GM12865 (cell line): ENCODE data around the gene CPN2.

ENCODE experiments used
- DNase-seq: peaks from one replicate; pipeline ENCODE4 v3.0.0; 2010; ENCODE audit warnings: low read depth
- H3K4me3 ChIP-seq: 2 replicates; pipeline ENCODE4 v1.5.1; 2011; ENCODE audit warnings: mild to moderate bottlenecking, low read depth, low read length, control low read depth
- TF ChIP-seq, protein P1 (sequence below): IDR thresholded peaks from 2 replicates; pipeline ENCODE4 v1.5.1; 2011; ENCODE audit warnings: low read length, control low read depth, low read depth, inconsistent platforms; ENCODE audit not compliant: insufficient read depth; ENCODE audit errors: missing control alignments

CPN2 gene

DNA sequence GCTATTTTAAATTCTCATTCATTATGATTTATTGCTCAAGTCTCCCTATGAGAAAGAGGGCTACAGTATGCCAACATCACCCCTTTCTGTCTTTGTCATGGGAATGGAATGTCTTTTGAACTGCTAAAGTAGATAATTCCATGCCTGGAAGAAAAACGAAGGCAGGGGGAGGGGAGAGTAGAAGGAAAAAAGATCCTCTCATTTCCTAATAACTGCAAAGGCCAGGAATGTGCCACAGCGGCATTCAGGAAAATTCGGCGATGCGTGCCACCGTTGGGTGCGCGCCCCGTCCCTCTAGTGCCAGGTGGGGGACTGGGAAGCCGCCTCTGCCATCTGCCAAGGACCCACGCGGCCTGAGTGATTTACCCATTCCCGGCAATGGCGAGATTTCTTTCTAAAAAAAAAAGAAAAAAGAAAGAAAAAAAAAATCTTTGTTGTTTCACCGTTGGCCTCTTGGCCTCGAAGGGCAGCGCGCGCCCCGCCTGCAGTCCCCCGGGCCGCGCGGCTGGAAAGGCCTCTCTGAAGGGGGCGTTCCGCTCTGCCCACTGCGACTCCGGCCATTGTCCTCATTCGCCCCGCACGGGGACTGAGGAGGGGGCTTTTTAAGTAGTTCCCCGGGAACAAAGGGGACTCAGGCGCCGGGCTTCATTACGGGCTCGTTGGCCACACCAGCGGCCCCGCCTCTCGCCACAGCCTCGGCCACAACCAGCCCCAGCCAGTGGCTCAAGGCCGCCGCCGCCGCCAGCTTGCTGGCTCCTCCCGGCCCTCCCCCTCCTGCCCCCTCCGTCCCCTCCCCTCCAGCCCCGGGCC lies 54.5 kb downstream of the CPN2 start:
- no peak for DNase-seq

DNA sequence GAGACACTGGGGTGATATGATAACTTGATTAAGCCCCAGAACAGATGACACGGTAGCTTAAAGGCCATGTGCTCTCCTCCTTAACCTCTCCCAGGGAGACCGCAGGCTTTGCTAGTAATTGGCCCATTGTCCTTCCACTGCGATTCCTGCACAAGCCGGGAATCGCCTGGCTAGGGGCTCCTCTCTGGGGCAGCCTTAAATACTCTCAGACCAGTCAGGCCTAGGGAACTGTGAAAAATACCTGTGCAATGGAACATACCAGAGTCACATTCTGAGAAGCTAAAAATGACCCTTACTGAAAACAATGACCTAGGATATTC lies 56.3 kb downstream of the CPN2 start:
- TF ChIP-seq, protein P1, sequence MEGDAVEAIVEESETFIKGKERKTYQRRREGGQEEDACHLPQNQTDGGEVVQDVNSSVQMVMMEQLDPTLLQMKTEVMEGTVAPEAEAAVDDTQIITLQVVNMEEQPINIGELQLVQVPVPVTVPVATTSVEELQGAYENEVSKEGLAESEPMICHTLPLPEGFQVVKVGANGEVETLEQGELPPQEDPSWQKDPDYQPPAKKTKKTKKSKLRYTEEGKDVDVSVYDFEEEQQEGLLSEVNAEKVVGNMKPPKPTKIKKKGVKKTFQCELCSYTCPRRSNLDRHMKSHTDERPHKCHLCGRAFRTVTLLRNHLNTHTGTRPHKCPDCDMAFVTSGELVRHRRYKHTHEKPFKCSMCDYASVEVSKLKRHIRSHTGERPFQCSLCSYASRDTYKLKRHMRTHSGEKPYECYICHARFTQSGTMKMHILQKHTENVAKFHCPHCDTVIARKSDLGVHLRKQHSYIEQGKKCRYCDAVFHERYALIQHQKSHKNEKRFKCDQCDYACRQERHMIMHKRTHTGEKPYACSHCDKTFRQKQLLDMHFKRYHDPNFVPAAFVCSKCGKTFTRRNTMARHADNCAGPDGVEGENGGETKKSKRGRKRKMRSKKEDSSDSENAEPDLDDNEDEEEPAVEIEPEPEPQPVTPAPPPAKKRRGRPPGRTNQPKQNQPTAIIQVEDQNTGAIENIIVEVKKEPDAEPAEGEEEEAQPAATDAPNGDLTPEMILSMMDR, result no peak
- DNase-seq, result no peak
- no peak overlapping the region for H3K4me3 ChIP-seq

More for the DNA sequence above, 54.5 kb downstream of the CPN2 start:
- TF ChIP-seq, protein P1, result no peak
- no peak overlapping the region for H3K4me3 ChIP-seq

DNA sequence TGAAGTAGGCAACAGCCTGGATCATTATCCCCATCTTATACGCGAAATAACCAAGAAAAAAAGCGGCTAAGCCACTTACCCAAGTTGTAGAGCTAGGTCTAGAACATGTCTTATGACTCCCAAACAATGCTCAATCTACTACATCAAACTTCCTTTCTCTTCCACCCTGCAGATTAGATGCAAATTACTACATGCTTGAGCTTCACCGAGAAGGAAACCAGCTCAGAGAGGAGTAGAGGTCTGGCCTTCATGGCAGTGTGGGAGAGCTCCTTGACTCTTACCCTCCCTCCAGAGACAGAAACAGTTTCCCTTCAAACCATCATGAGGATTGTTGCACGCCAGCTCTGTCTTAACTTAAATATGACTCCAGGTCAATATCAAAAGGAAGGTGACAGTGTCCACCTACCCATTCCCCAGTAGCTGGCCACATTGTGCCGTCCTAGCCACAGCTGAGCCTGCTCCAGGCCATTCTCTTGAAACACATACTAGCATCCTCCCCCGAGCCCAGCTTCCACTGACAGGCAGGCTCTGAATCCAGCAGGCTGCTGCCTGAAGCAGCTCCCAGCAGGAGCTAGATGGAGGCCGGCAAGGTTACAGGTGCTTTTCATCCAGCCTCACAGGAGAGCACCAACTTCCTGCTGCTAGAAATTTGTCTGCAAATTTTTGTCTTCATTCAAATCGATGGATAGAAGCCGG lies 56.8 kb downstream of the CPN2 start:
- no peak overlapping the region for H3K4me3 ChIP-seq
- no peak for DNase-seq
- TF ChIP-seq, protein P1, result no peak

DNA sequence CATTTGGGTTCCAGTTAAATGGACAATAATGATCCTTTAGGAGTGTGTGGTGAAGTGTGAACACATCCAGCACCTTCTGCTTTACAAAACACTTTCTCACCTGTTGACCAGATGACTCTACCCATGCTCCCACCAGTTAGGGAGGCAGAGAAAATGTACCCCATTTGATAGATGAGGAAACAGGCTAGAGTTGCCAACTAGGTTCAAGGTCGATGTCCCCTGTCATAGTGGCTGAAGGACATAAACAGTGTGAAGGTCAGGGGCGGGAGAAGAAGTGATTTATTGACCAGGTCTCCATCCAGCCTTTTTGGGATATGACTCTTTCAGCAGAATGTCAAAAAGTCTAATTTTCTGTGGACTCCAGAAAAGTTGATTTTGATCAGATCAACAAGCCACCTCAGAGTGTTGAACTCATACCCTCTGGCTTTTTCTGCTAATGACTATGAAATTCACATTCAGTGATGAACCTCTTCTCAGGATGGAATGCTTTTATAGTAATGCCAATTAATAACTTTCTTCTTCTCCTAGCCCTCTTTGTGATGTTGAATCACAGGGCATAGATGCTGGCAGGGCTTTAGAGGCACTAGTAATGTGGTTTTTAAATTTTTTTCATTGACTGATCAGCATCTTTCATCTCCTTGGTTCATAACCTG lies 57.5 kb downstream of the CPN2 start:
- no peak for DNase-seq
- H3K4me3 ChIP-seq, result no peak overlapping the region
- TF ChIP-seq, protein P1, result no peak

DNA sequence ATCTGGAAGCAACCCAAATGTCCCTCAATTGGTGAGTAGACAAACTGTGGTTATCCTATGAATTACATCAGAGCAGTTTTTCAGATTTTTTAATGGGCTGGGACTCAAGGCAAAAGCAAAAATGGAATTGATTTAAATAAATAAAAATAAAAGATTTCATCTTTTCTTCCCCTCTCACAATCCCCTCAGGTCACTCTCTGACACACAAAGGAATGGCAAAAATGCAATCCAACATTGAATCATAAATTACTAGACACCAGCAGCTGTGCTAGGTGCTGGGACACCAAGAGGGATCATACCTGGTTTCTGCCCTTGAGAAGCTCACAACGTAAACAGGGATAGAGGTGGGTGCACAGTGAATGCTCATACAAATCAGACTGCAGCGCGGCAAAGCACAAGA lies 58.8 kb downstream of the CPN2 start:
- TF ChIP-seq, protein P1, result no peak

More for the DNA sequence above, 58.8 kb downstream of the CPN2 start:
- H3K4me3 ChIP-seq, result no peak overlapping the region
- no peak for DNase-seq
